Left kidney (tissue), 2 donors: ENCODE results near the gene DLGAP1. TPM values are rescaled to one million over a fixed set of nuclear protein-coding genes. Genes with fewer than 3 reads are reported as not detected.
A peak's percentile ranks its signal among the peaks of the same experiment; 100 is the strongest.
"Not testable (repeated sequence)": the region's sequence is repeated elsewhere in the genome, so short reads cannot be mapped to it uniquely, and the experiment has no call there.

Experiments
- DNase-seq: peaks from one replicate; pipeline ENCODE4 v3.0.0-alpha.2; 2013
- polyA plus RNA-seq: library from polyadenylated mRNA; unstranded; fragments of 120-200 nt; gene quantifications from one replicate; pipeline ENCODE4 v1.2.1, GENCODE V29; 2013; ENCODE audit not compliant: insufficient read length

The DLGAP1 gene
- polyA plus RNA-seq, 1 donor = 6.2 TPM

DNA sequence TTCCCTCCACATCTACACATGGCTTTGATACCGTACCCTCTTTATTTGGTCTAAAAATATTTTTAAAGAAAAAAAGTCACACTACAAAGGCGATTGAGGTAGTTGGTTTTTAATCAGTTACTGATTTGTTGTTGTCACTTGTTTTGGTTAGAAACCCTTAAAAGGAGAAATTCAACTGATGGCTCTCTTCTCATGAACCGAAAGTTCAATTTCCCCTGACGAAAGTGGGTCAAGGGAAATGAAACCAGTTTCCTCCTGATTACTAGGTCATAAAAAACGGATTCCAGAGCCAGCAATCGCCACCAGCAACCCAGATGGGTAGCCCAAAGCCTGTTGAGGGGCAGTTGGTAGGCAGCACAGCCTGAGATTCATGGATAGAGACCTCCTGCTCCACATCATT is 63.2 kb downstream of the DLGAP1 start:
- DNase-seq = no peak

DNA sequence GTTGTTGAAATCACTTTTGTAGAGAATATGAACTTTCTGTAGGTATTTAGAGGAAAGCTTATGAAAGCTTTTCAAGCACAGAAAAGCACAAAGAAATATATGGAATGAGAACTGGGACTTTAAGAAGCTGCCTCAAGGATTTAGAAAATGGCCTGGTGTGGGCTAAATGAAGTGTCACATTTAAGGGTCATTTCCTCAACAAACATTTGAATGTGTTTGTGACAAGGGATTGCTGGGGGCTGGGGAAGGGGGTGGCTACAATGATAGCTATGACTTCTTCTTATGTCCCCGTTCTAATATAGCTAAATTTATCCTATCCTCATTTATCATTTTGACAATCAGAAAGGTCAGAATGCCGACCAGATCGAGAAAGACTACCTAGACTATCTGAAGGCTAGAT is 69.2 kb downstream of the DLGAP1 start:
- no peak for DNase-seq

DNA sequence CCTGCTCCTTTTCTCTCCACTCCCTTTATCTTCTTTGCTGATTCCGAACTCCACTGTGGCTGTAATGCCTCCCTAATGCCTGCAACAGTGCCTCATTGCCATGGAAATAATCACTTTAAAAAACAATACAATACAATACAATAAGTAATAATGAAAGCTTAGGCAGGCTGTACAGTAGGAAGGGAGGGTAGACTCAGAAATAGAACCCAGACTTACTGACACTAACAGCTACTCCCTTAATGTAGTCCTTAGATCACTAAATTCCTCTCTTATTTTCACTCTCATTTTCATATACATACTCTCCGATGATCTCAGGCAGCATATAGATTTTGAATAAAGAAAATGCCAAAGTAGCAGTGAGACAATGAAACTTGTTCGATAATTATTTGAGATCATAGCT is 70.2 kb downstream of the DLGAP1 start:
- DNase-seq = no peak

DNA sequence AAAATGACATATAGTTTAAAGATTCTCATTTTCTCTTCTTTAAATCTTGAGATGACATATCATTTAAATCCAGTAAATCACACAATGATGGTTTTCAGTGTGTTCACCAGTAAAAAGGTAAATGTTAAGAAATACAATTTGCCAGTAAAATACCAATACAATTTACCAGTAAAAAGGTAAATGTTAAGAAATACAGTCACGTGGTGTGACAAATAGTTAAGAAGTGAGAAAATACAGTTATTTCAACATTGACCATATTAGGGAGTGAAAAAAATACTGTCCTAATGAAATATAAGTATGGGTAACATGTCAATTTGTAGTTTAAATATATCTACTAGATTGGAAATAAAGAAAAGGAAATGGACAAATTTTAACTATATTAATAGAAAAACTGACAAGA is 80.5 kb downstream of the DLGAP1 start:
- DNase-seq = no peak

DNA sequence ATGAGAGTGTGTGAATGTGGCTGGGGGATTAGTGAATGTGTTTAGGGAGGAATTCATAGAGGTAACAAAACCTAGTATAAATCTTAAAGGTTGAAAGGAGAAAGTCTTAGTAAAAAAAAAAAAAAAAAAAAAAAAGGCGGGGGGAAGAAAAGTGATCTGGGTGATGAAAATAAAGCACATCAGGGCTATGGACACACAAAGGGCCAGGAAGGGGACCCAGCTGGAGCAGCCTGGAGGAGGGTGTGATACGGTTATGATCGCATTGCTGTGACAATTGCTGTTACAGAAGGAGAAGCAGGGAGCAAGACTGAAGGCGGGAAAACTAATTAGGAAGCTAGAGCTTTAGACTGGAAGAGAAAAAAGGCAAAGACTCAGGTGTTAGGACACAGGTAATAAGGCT is 85.4 kb downstream of the DLGAP1 start:
- peak; percentile 20 for DNase-seq

DNA sequence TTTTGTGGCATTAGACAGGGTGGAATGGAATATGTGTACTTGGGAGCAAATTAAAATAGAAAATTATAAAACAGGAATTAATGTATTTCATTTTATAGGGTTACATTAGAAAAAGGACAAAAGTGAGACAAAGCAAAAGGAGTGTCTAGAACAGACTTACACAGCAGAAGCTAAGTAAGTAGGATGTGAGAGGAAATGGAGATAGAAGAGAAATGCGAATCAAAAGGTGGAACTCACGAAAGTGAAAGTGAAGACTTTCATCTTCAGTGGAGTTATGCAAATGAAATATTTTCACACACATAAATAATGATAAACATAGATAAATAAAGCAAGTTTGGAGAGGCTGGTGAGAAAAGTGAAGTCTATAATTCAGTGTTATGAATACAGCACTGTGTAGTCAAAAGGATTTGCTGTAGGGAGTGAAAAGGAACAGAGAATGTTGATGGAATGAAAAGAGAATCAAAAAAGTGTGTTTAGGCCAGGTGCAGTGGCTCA is 94.8 kb downstream of the DLGAP1 start:
- no peak for DNase-seq

DNA sequence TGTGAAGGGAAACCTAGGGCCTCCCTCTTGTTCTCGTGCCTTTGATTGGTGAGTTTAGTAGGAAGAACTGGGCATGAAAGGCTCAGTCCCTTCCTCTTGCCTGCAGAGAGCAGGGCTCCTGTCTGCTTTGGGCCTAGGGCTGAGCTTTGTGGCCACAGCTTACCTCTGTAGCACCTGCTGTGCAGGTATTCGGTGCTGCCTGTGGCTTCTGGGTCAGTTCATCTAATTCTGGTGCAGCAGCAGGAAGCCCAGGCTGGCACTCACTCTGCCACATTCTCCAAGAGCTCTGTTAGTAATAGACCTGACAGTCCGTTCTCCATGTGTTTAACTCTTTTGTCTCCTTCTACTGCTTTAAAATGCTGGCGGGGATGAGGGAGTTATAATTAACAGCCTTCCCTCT is 96.5 kb downstream of the DLGAP1 start:
- DNase-seq = no peak

DNA sequence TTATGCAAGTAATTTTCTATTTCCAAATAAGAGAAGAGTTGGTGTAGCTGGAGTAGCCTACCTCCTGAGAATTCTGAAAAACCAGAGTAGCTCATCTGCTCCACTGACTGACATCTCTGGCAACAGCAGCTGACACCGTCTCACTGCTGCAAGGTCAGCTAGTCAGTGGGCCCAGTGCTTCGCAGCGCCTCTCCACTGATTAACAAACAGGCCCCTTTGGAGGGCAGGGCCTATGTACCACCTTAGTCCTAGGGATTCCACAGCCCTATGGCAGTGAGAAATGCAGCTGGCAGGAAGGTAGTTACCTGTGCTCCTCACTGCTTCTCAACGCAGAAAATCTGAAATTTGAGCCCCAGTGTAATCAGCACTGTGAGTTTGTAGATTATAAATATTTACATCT is 97.5 kb downstream of the DLGAP1 start:
- no peak for DNase-seq

DNA sequence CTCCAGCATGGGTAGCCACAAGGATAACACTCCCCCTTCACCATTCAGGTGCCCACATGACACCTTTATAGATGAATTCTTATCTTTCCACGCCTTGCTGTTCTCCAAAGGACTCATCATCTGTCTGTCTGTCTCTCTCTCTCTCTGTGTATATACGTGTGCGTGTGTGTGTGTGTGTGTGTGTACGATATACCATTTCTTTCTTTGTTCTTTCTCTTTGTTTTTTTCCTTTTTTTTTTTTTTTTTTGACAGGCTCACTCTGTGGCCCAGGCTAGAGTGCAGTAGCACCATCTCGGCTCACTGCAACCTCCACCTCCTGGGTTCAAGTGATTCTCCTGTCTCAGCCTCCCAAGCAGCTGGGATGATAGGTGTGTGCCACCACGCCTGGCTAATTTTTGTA is 98.2 kb downstream of the DLGAP1 start:
- DNase-seq = no peak

DNA sequence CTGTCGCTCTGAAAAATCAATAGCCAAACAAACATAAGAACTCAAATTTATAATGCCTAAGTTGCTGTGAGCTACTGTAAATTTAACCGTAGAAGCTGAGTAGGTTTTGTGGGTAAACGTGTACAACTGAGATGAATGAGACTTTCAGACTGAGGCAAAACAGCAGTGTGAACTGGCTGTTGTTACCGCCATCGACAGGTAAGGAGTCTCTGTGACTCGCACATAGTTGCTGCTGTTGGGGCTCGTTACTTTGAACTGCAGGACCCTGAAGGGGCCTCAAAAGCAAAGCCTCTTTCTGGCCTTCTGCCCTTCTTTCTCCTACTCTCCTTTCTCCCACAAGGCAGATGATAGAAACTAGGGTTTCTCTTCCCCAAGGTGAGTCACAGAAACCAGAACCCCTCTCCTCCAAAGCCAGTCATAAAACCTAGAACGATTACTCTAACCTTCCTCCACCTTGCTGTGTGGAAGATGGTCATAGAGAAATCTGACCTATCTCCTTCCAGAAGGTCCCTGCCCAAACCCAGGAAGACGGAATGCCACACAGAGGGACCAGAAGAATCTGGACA is 101.2 kb downstream of the DLGAP1 start:
- DNase-seq = no peak

DNA sequence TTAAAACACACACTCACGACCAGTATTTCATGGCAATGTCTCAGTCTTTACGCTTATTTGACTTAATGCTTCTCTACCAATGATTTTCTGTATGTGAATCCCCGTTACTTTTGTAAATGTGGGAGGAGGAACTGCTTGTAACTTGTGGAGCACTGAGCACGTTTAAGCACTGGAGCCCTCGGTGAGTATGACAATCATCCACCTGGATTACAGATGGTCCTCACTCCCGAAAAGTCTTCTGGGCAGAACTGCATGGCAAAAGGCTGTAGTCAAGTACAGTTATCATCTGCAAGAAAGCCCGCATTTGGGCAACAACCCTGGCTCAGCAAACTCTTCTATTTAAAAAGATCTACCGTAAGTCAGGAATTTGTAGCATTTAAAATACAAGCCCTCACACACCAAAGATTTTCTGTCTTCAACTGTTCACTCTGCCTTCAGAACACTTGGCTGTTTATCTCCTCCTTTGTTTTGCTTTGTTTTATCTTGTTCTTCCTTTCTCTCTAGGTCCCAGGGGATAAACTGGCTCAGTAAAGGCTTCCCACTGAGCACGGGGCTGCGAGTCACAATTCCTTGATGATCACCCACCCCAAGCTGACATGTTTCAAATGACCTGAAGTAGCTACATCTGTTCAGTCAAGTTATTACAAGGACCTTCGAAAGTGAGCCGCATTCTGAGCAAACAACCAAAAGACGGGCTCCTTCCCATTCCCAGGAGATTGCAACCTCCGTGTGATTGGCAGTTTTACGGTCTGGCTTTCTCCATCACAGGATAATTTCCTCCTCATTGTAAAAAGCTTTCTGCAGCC is 102.2 kb downstream of the DLGAP1 start:
- peak; percentile 40 for DNase-seq

DNA sequence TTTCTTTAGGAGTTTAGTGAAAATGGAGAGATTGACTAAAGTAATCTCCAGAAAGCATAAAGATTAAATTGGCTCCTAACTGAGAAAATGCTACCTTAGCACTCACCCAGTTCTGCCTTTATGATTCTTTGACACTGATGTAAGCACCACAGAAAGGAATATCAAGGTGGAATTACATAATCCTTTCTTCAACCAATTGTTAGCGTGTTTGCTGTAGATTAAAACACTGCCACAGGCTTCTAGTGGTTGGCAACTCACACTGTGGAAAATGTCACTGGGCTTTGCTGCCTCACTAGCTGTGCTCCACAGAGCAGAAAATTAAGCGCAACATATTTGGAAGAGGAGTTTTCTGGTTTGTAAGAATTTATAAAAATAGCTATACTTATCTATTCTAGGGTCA is 104.1 kb downstream of the DLGAP1 start:
- DNase-seq = no peak

DNA sequence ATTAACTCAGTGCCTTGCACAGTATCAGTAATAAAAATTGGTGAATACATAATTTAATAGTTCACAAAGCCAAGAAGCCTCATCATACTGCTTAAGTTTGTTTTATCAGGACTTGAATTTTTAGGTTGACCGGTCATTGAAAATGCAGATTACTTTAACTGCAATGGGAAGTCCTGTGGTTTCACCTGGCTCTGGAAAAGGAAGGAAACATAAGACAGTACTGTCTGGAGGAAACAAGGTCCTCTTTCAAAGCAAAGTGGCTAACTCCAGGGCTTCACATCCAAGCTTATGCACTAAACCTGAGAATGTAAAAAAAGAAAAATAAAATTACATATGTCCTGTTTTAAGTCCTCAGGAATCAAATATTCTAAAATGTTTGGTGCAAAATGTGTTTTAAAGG is 119.7 kb downstream of the DLGAP1 start:
- DNase-seq = no peak

DNA sequence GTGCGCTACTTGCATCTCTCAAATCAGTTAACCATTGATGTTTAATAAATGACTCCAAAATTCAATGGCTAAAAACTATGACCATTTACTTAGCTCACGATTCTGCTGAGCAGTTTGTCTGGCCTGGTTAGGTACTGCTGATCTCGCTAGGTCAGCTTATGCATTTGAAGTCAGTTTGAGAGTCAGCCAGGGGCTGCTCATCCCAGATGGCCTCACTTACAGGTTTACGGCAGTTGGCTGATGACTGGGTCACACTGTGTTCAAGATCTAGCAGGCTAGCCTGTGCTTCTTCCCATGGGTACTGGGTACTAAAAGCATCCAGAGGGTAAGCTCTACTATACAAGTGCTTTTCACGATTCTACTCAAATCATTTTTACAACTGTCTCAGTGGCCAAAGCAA is 122.1 kb downstream of the DLGAP1 start:
- DNase-seq = no peak

DNA sequence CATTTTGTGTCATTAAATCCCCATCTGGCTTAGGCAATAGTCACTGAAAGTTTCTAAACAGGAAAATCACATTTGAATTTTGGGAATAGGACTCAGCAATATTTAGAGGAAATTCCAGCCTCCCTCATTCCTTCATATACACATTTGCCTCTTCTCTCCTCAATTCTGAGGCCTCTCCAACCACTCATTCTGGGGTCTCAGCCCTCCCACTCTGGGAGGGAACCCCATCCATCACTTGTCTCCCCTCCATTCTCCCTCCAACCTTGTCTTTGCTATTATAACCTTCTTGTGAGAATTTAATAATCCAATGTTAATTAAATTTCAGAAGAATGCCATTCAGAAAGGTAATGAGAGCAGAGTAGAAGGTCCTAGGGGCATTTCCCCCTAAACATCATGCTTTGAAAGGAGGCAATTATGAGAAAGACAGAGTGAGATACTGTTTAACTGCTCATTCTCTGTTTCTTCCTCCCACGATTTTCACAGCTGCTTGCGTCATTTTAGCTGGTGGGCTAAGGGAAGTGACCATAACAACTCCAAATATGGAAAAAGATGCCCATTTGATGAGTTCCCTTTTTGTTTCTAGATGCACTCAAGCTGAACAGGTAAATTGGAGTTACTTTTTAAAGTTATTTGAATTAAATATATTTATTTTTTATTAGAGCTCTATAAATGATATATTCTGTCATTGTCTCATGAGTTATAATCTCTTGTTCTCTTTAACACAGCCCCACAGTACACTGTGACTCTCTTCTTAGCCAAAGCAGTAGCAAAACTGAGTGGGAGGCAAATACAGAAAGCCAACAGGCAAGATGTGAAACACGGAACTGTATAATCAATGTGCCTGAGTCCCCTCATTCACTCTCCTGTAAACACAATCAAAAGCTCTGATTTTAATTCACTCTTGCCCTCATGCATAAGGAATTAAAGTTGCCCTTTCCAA is 135.1 kb downstream of the DLGAP1 start:
- DNase-seq = peak; percentile 67

DNA sequence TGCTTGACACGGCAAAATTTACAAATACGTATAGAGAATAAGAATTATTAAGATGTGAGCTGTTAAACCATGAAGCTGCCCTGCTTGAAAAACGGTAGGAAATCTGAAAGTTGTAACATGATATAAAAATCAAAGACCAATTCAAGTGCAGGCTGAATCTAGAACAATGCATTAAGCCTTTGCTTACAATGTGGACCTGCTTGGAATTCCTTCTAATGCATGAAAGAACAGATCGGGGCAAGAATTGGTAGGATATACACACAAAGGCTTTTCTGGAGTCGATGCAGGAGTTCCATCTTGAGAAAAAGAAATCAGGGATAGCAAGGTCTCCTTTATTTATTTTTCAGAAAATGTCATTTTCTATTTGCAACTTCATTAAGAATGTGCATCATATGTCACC is 136.8 kb downstream of the DLGAP1 start:
- DNase-seq = no peak

DNA sequence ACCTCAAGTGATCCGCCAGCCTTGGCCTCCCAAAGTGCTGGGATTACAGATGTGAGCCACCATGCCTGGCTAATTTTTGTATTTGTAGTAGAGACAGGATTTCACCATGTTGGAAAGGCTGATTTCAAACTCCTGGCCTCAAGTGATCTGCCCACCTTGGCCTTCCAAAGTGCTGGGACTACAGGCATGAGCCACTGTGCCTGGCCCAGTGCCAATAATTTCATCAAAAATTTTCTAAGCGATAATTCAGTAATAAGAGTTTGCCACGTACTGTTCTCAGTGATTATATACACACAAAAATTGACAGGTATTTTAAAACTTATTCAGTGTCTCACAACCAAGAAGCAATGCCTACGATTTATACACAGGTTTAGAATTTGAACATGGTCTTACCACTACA is 143.2 kb downstream of the DLGAP1 start:
- not testable (repeated sequence) for DNase-seq

DNA sequence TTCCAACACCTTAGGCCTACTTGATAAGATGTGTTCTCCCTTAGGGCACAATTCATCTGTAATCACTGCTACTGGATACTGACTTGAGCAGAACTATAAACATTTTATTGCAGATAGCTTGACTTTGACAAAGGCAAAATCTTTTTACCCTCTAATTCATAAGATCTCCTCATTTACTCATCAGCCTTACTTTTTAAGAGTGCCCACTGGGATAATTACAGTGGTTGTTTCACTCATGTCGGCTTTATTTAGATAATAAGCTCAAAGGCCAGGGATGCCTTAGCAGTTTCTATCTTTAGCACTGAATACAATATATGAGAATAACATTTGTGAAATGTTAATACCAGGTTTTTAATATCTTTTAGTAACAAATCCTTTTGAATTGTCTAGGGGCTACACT is 144.0 kb downstream of the DLGAP1 start:
- DNase-seq = no peak

DNA sequence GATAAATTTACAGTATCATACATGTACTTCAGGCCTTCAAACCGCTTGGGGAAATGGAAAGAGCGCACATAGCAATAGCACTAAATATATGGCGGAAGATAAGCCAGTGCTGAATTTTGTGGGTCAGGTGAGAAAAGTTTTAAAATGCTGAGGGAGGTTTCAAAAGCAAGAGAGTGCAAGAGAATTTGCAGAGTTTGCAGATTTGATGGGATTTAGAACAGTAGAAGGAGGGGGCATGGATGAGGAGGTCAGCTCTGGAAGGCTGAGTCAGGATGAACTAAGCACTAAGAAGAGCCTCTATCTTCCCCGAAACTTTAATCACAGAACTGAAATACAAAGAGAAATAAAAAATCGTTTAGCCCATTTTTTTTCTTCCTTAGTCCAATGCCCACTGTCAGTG is 145.9 kb downstream of the DLGAP1 start:
- no peak for DNase-seq

DNA sequence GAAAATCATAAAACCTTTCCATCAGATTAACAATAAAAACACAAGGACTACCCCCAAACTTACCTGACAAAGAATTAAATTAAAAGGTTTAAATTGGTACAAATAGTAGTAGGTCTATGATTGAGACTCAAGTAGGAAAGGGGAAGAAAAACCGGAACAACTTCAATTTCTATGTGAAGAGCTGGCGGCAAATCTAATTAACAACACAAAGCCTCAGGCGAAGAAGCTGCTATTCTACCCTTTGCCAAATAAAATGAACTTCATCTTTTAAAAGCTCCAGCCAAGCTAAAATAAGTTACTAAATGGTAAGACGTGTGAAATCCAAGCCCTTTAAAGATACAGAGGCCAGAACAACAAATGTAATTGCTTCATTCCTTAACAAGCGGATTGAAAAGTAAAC is 146.5 kb downstream of the DLGAP1 start:
- no peak for DNase-seq

DNA sequence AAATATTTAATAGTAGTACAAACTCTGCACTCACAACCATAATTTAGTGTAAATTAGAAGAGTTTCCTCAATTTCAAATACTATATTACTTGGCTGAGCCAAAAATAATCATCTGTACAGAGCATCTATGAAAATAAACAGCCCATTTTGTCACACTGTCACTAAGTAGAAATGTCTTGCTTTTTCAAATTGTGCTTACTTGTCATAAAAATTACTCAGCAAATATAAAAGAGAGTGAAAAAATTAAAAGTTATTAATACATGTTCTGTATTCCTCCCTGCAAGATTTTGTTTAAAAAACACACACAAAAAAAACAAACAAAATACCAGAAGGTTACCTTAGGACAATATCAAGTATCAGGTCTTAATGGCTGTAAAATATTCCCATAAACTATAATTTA is 155.7 kb downstream of the DLGAP1 start:
- no peak for DNase-seq

DNA sequence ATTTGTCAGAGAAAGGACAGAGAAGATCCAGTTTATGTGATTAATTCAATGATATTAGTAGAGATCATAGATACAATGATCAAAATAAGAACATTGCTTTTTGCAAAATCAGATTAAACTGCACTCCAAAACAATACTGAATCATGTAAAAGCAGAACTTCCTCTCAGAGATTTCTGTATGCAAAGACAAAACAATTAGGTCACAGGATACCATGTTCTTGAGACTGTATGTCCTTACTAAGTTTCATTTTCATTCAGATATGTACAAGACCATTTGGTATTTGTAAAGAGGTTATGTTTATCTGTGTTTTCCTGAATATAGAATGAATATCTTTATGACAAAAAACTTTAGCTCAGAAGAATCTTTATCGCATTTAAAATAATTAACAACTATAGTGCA is 161.8 kb downstream of the DLGAP1 start:
- DNase-seq = no peak

DNA sequence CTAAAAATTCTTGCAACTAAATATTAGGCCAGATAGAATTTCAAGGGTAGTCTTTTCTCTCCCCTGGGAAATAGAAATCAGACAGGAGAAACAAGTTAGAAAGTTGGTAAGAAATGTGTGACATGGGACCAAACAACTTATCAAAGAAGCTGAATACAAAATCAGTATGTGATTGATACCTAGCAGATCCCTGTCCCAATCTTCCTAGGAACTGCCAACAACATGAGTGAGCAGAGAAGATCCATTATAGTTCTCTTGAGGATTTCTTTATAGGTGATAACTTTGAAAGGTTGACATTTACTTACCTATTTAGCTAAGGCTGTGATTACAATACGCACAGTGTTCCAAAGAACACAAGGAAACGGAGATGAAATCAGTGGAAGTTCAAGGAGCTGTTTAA is 162.4 kb downstream of the DLGAP1 start:
- DNase-seq = no peak
